K562 (cell line): ENCODE results near the gene DELE1. TPM values are rescaled to one million over a fixed set of nuclear protein-coding genes. Genes with fewer than 3 reads are reported as not detected.

Source experiments
- ATAC-seq: fragments of 200-7000 bp; cut with Tn5 transposase; 3 replicates; pipeline ENCODE4 v1.9.1; 2020; ENCODE audit warnings: moderate library complexity
- BruUV-seq: library from RNA; stranded (reverse); fragments of 400-500 nt; replicated peaks from 2 replicates; lab custom pipeline; 2021; lab: Mats Ljungman, UMichigan
- CTCF ChIA-PET: fragments of 300-600 bp; formaldehyde crosslinking; extraction: SDS; loops from one replicate; lab custom pipeline; 2021; ENCODE audit warnings: low intra/inter-chr PET ratio; lab: Yijun Ruan, JAX
- POLR2A ChIA-PET: fragments of 300-600, 350-650 bp; sonication (Branson Sonifier 250); formaldehyde crosslinking; extraction: SDS; loops from one replicate; lab custom pipeline; 2021; ENCODE audit warnings: antibody characterized with exemption, inconsistent platforms; lab: Yijun Ruan, JAX
- DNase-seq, 4 experiments: peaks; one replicate each; pipeline versions ENCODE4 v3.0.0 to v3.0.0-alpha.2; 2011 to 2018; ENCODE audit warnings: low spot score in 3 of 4, mixed read lengths in 3 of 4; ENCODE audit errors: extremely low read depth in 1 of 4
- FAIRE-seq: peaks from 2 replicates; lab custom pipeline; 2011; peaks lifted over from hg19 to GRCh38; lab: Jason Lieb, UNC
- H2AFZ ChIP-seq: 2 replicates; pipeline ENCODE4 v1.6.0; 2011; ENCODE audit warnings: low read depth, low read length, control low read depth, inconsistent platforms
- H3K27ac ChIP-seq: fragments of 200-600 bp; 3 replicates; pipeline ENCODE4 v1.8.0; 2011; ENCODE audit warnings: low read depth, mild to moderate bottlenecking, control low read depth, inconsistent platforms, low read length, moderate library complexity, mixed read lengths; ENCODE audit errors: extremely low read depth
- H3K27me3 ChIP-seq, 2 experiments: fragments of 300-600 bp in 1 of 2; 2 replicates in 1 of 2; 3 replicates in 1 of 2; pipeline versions ENCODE4 v1.6.0 to v1.8.0; 2011; ENCODE audit warnings: inconsistent platforms in 2 of 2, low read length in 2 of 2, mild to moderate bottlenecking in 1 of 2, mixed read lengths in 1 of 2, moderate library complexity in 1 of 2; ENCODE audit not compliant: control insufficient read depth in 2 of 2, insufficient read depth in 2 of 2
- H3K36me3 ChIP-seq: fragments of 300-600 bp; 3 replicates; pipeline ENCODE4 v1.8.0; 2011; ENCODE audit warnings: mild to moderate bottlenecking, low read length, inconsistent platforms; ENCODE audit not compliant: control insufficient read depth, insufficient read depth
- H3K4me1 ChIP-seq, 2 experiments: fragments of 200-600 bp in 1 of 2; replicated peaks in 1 of 2; 2 replicates in 1 of 2; 3 replicates in 1 of 2; pipeline versions ENCODE4 v1.5.1 to v1.8.0; 2011; ENCODE audit warnings: inconsistent platforms in 2 of 2, low read length in 2 of 2, mild to moderate bottlenecking in 1 of 2, mixed read lengths in 1 of 2, moderate library complexity in 1 of 2; ENCODE audit not compliant: control insufficient read depth in 2 of 2, insufficient read depth in 2 of 2
- H3K4me2 ChIP-seq: 2 replicates; pipeline ENCODE4 v1.6.1; 2011; ENCODE audit warnings: low read length, control low read depth, inconsistent platforms, mixed read lengths; ENCODE audit not compliant: insufficient read depth
- H3K4me3 ChIP-seq: fragments of 200-600 bp; sonication (generic), shearing (Covaris generic); 2 replicates; pipeline ENCODE4 v1.5.1; 2016; ENCODE audit warnings: control low read depth, inconsistent platforms
- H3K79me2 ChIP-seq: fragments of 200-600 bp; 3 replicates; pipeline ENCODE4 v1.8.0; 2011; ENCODE audit warnings: low read length, inconsistent platforms; ENCODE audit not compliant: control insufficient read depth, insufficient read depth
- H3K9ac ChIP-seq, 2 experiments: 2 replicates each; pipeline versions ENCODE4 v1.6.0 to v1.6.1; 2011; ENCODE audit warnings: low read depth in 2 of 2, low read length in 2 of 2, control low read depth in 1 of 2, inconsistent platforms in 1 of 2, mild to moderate bottlenecking in 1 of 2, mixed read lengths in 1 of 2; ENCODE audit not compliant: insufficient read depth in 1 of 2
- H3K9me1 ChIP-seq: one replicate; pipeline ENCODE4 v1.6.0; 2011; ENCODE audit warnings: inconsistent platforms, mild to moderate bottlenecking, low read length, moderate library complexity; ENCODE audit not compliant: control insufficient read depth, insufficient read depth
- H3K9me3 ChIP-seq: replicated peaks from 2 replicates; pipeline ENCODE4 v1.5.1; 2011; ENCODE audit warnings: low read depth, low read length, inconsistent platforms; ENCODE audit not compliant: control insufficient read depth, insufficient read depth
- H4K20me1 ChIP-seq: replicated peaks from 2 replicates; pipeline ENCODE4 v1.6.1; 2011; ENCODE audit warnings: low read length, inconsistent platforms, mixed read lengths; ENCODE audit not compliant: control insufficient read depth, insufficient read depth
- KDM5B ChIP-seq: fragments of 200-600 bp; sonication (generic); IDR thresholded peaks from 2 replicates; pipeline ENCODE4 v1.6.1; 2012; ENCODE audit warnings: low read depth, mild to moderate bottlenecking, moderate library complexity, low read length, control low read depth, inconsistent platforms; ENCODE audit not compliant: insufficient replicate concordance
- MEF2D ChIP-seq: conservative IDR thresholded peaks from 2 replicates; pipeline ENCODE4 v1.6.1; 2016; ENCODE audit warnings: low read depth, missing genetic modification characterization, missing compliant biosample characterization
- ZBTB33 ChIP-seq: sonication (generic); formaldehyde crosslinking; IDR thresholded peaks from 2 replicates; pipeline ENCODE4 v1.8.1; 2023; ENCODE audit warnings: mild to moderate bottlenecking, missing genetic modification reagents
- ZBTB8A ChIP-seq: fragments of 450-650 bp; IDR thresholded peaks from 2 replicates; pipeline ENCODE4 v1.6.1; 2018; ENCODE audit warnings: mild to moderate bottlenecking, moderate library complexity; ENCODE audit not compliant: partially characterized antibody
- ZNF830 ChIP-seq: fragments of 250-450 bp; sonication (Bioruptor Pico); IDR thresholded peaks from 2 replicates; pipeline ENCODE4 v1.5.0; 2021; ENCODE audit warnings: mild to moderate bottlenecking
- WGBS: fragments of 100-300 bp; shearing (Covaris generic); methylation state at CpG from one replicate; pipeline ENCODE4 v1.1.6; 2016; ENCODE audit warnings: low coverage, mixed read lengths; ENCODE audit not compliant: insufficient coverage; ENCODE audit errors: missing lambda C conversion rate; 5-methylcytosine and 5-hydroxymethylcytosine counted together
- in situ Hi-C: fragments of 300-500 bp; cut with MboI; formaldehyde crosslinking; loops from 4 replicates; pipeline ENCODE4 v1.15.0; 2018; ENCODE audit warnings: inconsistent platforms, mixed read lengths
- intact Hi-C: fragments of 100-400 bp; cut with micrococcal nuclease; formaldehyde crosslinking; loops from 2 replicates; pipeline ENCODE4 v1.14.2; 2022
- polyA plus RNA-seq, 8 experiments: library from polyadenylated mRNA; depleted of rRNA in 4 of 8; stranded (reverse) in 5 of 8; unstranded in 3 of 8; fragments of >200 nt; fragmentation: Nextera tagmentation in 2 of 8; fragmentation: Illumina TruSeq in 1 of 8; extraction: Ambion mirVana in 2 of 8; extraction: Trizol in 1 of 8; gene quantifications; 2 replicates each; pipeline versions ENCODE4 v1.2.1 to v1.2.3, GENCODE V29; 2011 to 2014; ENCODE audit warnings: inconsistent platforms in 1 of 8, missing spikeins in 1 of 8
- total RNA-seq, 7 experiments: library from RNA; depleted of rRNA in 6 of 7; stranded (reverse); fragments of >200 nt in 6 of 7; fragmentation: Illumina TruSeq in 2 of 7; extraction: Trizol in 2 of 7; gene quantifications; 2 replicates each; pipeline versions ENCODE4 v1.2.1 to v1.2.3, GENCODE V29; 2011 to 2021; ENCODE audit warnings: low replicate concordance in 1 of 7
- TF ChIP-seq, protein P1 (sequence below): IDR thresholded peaks from 2 replicates; pipeline ENCODE4 v1.6.1; 2014; ENCODE audit warnings: antibody characterized with exemption
- TF ChIP-seq, protein P2 (sequence below): fragments of 450-650 bp; IDR thresholded peaks from 2 replicates; pipeline ENCODE4 v1.6.1; 2017; ENCODE audit warnings: antibody characterized with exemption
- TF ChIP-seq, protein P3 (sequence below): sonication (generic); formaldehyde crosslinking; IDR thresholded peaks from 2 replicates; pipeline ENCODE4 v1.8.0; 2022; ENCODE audit warnings: mild to moderate bottlenecking, missing genetic modification reagents
- TF ChIP-seq, protein P4 (sequence below): fragments of 250-450 bp; sonication (Bioruptor Pico); IDR thresholded peaks from 2 replicates; pipeline ENCODE4 v1.8.0; 2022; ENCODE audit warnings: moderate library complexity, mild to moderate bottlenecking, inconsistent platforms
- TF ChIP-seq, protein P5 (sequence below): fragments of 450-650 bp; IDR thresholded peaks from 2 replicates; pipeline ENCODE4 v1.6.1; 2018; ENCODE audit not compliant: partially characterized antibody

DELE1 gene
- total and polyA plus RNA-seq, 9 of the 15 experiments (the other 6 are each of a cell fraction or from before 2014, with no cell fraction given): 16.6 to 74.4 (median 49.8) TPM

DNA sequence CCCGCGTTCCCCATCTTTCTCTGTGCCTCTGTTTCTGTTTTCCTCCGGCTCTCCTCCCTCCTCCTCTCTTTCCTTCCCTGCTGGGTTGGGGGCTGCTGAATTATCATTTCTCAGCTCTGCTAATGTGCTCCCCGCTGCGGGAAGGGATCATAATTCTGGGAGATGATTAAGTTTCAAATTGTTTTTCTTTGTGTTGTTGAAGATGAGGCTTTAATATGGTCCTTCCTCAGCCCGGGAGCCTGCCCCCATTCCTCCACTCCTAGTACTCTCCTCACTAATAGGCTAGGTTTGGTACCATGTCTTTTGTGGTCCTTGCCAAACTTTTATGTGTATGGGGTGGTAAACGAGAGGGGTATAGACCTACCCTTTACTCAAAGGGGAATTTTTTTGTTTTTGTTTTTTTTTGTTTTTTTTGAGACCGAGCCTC lies 39.8 kb upstream of the DELE1 start:
- CTCF ChIA-PET: no interaction called here
- TF ChIP-seq ZBTB8A (no peak), ZNF830 (CRISPR knock-in tag) (no peak), MEF2D (tag) (no peak), ZBTB33 (CRISPR knock-in tag) (no peak), KDM5B (no peak)
- TF ChIP-seq, protein P1, sequence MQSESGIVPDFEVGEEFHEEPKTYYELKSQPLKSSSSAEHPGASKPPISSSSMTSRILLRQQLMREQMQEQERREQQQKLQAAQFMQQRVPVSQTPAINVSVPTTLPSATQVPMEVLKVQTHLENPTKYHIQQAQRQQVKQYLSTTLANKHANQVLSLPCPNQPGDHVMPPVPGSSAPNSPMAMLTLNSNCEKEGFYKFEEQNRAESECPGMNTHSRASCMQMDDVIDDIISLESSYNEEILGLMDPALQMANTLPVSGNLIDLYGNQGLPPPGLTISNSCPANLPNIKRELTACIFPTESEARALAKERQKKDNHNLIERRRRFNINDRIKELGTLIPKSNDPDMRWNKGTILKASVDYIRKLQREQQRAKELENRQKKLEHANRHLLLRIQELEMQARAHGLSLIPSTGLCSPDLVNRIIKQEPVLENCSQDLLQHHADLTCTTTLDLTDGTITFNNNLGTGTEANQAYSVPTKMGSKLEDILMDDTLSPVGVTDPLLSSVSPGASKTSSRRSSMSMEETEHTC: no peak
- TF ChIP-seq, protein P2, sequence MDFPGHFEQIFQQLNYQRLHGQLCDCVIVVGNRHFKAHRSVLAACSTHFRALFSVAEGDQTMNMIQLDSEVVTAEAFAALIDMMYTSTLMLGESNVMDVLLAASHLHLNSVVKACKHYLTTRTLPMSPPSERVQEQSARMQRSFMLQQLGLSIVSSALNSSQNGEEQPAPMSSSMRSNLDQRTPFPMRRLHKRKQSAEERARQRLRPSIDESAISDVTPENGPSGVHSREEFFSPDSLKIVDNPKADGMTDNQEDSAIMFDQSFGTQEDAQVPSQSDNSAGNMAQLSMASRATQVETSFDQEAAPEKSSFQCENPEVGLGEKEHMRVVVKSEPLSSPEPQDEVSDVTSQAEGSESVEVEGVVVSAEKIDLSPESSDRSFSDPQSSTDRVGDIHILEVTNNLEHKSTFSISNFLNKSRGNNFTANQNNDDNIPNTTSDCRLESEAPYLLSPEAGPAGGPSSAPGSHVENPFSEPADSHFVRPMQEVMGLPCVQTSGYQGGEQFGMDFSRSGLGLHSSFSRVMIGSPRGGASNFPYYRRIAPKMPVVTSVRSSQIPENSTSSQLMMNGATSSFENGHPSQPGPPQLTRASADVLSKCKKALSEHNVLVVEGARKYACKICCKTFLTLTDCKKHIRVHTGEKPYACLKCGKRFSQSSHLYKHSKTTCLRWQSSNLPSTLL: no peak
- TF ChIP-seq, protein P3, sequence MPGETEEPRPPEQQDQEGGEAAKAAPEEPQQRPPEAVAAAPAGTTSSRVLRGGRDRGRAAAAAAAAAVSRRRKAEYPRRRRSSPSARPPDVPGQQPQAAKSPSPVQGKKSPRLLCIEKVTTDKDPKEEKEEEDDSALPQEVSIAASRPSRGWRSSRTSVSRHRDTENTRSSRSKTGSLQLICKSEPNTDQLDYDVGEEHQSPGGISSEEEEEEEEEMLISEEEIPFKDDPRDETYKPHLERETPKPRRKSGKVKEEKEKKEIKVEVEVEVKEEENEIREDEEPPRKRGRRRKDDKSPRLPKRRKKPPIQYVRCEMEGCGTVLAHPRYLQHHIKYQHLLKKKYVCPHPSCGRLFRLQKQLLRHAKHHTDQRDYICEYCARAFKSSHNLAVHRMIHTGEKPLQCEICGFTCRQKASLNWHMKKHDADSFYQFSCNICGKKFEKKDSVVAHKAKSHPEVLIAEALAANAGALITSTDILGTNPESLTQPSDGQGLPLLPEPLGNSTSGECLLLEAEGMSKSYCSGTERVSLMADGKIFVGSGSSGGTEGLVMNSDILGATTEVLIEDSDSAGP (CRISPR knock-in tag): no peak
- TF ChIP-seq, protein P4, sequence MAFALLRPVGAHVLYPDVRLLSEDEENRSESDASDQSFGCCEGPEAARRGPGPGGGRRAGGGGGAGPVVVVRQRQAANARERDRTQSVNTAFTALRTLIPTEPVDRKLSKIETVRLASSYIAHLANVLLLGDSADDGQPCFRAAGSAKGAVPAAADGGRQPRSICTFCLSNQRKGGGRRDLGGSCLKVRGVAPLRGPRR (CRISPR knock-in tag): no peak
- TF ChIP-seq, protein P5, sequence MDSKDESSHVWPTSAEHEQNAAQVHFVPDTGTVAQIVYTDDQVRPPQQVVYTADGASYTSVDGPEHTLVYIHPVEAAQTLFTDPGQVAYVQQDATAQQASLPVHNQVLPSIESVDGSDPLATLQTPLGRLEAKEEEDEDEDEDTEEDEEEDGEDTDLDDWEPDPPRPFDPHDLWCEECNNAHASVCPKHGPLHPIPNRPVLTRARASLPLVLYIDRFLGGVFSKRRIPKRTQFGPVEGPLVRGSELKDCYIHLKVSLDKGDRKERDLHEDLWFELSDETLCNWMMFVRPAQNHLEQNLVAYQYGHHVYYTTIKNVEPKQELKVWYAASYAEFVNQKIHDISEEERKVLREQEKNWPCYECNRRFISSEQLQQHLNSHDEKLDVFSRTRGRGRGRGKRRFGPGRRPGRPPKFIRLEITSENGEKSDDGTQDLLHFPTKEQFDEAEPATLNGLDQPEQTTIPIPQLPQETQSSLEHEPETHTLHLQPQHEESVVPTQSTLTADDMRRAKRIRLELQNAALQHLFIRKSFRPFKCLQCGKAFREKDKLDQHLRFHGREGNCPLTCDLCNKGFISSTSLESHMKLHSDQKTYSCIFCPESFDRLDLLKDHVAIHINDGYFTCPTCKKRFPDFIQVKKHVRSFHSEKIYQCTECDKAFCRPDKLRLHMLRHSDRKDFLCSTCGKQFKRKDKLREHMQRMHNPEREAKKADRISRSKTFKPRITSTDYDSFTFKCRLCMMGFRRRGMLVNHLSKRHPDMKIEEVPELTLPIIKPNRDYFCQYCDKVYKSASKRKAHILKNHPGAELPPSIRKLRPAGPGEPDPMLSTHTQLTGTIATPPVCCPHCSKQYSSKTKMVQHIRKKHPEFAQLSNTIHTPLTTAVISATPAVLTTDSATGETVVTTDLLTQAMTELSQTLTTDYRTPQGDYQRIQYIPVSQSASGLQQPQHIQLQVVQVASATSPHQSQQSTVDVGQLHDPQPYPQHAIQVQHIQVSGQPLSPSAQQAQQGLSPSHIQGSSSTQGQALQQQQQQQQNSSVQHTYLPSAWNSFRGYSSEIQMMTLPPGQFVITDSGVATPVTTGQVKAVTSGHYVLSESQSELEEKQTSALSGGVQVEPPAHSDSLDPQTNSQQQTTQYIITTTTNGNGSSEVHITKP: no peak

More for the DNA sequence above, 39.8 kb upstream of the DELE1 start:
- H3K4me3 ChIP-seq: no peak overlapping the region
- ATAC-seq: no peak
- intact Hi-C loops: no loop called here
- POLR2A ChIA-PET: interaction anchor here (1.4 kb wide), 1 partner anchor 18 kb away, joined by 7 read pairs; no protein-coding TSS in a partner anchor
- no peak overlapping the region for H3K27ac ChIP-seq
- H3K27me3 ChIP-seq: peaks cover 15 to 40% of the 10 kb centered on the region in 2 experiments
- H3K9ac ChIP-seq: no peak overlapping the region
- DNase-seq: no peak
- WGBS: 0% methylated on average over 6 of the region's 8 CpGs
- FAIRE-seq: no peak
- H3K4me2 ChIP-seq: no peak overlapping the region
- peaks cover 3% of the 10 kb centered on the region for H3K9me1 ChIP-seq
- H3K9me3 ChIP-seq: no peaks in the 10 kb centered on the region
- peaks cover 23% of the 10 kb centered on the region for H4K20me1 ChIP-seq
- H3K4me1 ChIP-seq: peaks cover 9 to 15% of the 10 kb centered on the region in 2 experiments; a peak in 3 of 5 replicates
- in situ Hi-C loops: loop anchor here (5.0 kb wide), 2 partner anchors 73 to 177 kb away; partner anchors contain the start of gene PCDH12
- H2AFZ ChIP-seq: no peak overlapping the region
- no TSS peak for BruUV-seq
- no peaks in the 10 kb centered on the region for H3K79me2 ChIP-seq
- no peaks in the 10 kb centered on the region for H3K36me3 ChIP-seq
